Measurements from ENCODE around the gene LAMC2.
A peak's percentile ranks its signal among the peaks of the same experiment; 100 is the strongest.

Gene LAMC2

DNA sequence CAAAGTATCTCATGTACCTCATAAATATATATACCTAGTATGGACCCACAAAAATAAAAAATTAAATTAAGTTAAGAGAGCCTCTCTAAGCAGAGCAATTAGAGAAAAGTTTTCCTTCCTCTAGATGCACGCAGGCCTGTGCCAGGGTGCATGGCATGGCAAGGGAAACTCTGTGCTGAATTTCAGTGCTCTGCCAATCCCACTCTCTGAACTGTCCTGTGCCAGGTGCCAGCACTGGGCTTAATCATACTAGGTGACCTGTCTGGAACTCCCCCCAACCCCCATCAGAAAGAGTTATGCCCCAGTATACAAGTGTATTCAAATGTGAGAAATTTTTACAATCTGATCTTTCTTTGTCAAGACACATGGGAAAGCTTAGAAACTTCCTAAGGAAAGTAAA, 10.4 kb upstream of the LAMC2 start:
- no peak for DNase-seq

DNA sequence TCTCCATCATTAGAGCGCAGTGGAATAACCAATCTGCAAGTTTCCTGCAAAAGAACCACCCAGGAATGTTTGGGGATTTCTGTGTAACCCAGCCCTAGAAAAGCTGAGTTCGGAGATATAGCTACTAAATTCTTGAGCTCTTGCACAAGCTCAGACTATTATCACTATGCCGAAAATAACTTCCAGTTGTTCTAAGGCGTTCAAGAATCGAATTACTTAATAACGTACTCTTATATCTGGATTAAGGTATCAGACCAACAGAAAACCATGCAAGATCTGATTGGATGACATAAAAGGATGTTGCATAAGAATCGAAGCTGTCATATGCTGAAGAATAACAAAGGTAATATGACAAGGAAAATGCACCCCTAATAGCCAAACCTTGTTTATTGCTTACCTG, 7.5 kb upstream of the LAMC2 start:
- DNase-seq = no peak

DNA sequence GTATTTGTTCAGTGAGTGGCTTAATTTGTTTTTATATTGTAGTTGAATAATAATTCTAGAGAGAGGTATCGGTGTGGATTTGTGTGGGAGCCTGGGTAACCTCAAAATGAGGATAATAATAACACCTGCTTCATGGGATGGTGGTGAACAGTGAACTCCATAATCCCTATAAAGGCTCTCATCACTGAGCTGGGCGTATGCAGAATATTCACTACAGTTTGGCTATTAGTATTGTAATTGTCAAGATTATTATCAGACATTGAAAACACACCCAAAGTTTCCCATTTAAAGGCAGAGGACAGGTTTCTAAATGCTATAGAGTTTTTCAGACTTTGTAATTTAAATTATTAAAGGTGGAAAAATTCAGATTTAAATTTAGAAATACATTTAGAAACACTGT, 7.0 kb upstream of the LAMC2 start:
- DNase-seq = no peak

DNA sequence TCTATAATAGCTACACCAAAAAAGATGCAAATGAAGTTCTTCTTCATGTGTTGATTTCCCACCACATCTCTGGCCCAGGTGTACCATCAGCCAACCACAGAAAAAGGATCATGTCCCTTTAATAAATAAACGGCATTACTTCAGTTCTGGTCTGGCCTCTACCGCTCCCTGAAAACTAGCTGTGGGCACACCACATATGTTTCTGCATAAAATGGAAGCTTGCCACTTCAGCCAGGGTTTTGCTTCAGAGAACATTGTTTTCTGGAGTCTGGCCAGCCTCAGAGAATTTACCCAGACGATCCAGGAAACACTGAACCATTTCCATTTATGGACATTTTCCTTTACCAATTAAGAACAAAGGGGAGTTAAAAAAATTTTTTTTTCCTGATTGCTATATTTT, 5.8 kb upstream of the LAMC2 start:
- no peak for DNase-seq

DNA sequence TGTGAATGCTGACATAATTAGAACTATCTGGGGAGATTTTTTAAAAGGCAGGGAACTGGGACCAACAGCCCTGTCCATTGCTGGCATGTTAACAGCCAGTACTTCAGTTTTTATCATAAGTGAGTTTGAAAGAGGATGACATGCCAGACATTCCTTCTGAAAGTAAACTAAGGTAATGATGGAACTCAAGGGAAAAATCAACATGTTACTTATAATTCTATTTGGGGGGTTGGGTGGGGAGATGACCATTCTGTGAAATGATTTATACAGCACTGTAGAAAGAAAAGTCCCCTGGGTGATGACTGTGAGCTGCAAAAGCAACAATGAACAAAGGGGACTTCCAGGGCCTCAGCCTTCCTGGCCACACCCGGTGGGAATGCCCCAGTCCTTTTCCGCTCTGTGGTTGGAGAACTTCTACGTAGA, 5.4 kb upstream of the LAMC2 start:
- DNase-seq = peak; percentile 8

DNA sequence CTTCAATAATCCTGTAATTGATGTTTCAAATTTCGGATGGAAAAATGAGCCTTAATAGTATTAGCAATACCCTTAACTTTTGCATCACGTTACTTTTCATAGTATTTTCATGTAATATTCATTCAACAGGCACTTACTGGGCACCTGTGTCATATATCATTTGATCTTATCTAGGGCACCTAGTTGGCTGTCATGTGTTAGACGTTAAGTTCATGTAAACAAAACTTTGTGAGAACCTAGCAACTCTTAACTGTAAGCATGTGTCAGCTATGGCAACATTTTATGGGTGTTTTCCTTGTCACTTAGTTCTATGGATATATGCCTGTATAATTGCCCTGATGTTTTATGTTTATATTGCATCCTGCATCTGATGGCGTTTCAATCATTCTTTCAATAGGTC, 777 bp downstream of the LAMC2 start:
- DNase-seq = no peak

DNA sequence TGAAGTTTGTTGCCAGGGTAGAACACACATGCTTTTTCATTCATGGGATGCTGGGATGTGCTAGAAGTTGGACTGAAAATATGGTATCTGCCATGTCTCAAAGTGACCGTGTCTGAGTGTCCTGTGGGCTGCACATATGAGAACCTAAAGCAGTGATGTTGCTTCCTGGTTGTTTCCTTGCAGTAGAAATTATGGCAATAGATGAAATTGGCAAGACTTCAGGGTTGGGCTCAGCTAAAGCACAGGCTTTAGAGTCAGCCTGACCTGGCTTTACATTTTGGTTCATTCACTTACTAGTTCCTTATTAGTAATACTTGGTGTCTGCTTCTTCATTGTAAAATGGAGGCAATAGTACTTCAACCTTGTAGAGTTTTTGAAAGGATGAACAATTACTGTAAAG, 2.2 kb downstream of the LAMC2 start:
- DNase-seq = no peak

DNA sequence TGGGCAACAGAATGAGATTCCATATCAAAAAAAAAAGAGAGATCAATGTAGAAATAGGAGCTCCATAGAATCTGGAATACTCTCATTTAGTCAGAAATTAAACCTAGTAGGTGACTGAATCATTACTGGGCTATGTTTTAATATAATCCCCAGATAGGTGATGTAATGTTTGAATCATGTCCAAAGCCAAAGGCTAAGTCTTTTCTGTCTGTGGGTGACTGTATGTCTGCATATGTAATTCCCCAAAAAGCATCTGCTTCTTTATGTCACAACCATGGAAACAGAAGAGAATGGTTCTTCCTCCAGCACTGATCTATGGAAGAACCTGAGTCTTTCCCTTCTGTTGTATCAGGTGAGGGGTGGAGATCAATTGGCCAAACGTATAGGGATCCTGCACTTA, 5.8 kb downstream of the LAMC2 start:
- no peak for DNase-seq

DNA sequence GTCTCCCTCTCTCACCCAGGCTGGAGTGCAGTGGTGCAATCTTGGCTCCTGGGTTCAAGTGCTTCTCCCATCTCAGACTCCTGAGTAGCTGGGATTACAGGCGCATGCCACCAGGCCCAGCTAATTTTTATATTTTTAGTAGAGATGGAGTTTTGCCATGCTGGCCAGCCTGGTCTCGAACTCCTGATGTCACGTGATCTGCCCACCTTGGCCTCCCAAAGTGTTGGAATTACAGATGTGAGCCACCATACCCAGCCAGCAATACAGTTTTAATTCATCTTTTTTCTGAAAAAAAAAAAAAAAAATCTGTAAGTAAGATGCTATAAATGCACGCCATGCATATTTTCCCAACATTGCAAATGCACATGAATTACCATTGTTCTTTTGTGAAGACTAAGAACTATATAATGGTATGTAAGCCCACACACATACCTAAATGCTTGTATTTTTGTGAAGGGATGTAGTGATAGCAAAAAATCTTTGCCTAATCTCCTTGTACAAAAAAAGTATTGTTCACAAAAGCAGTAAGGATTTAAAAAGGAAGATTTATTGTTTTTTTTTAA, 8.0 kb downstream of the LAMC2 start:
- DNase-seq = no peak

DNA sequence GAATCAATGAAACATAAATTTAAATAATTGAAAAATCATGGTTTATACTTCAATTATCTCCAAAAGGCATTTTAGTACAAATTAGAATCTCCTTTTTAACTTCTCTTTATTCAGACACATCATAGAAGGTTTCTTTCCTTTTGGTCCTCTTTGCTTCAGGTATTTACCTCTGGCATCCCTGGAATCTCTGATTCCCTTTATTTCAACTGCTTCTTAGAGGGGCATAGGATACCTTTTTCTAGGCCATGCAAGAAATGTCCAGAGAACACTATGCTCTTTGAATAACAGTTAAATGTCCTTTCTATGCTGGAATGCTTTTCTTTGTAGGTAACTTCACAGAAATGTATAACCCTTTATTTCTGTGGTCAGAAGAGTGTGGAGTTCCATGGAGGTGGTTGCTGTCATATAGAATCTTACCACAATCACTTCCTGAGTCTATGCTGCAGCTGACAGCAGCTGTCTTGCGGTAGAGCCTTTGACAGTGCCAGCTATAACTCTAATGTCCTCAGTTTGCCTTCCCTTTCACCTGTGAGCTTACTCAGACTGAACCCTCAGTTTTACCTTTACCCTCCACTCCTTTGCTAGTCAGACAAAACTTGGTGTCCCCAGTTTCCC, 8.6 kb downstream of the LAMC2 start:
- peak; percentile 24 for DNase-seq

DNA sequence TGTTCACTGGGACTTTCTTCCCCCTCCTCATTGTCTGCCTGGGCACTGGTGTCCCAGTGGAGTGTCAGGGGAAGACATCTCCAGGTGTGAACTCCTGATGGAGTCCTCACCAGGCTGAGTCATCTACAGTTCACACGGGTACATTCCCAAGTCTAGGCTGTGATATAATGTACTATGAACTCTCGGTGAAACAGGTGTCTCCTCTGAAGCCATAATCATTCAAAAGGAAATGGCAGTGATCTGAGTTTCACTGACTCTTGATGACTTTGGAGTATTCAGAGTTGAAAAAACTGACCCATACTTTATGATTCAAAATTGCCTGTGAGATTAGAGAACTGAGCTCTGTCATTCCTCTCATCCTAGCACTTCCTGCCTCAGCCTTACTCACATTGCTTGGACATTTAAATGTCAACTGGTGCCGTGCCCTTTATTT, 9.1 kb downstream of the LAMC2 start:
- no peak for DNase-seq

DNA sequence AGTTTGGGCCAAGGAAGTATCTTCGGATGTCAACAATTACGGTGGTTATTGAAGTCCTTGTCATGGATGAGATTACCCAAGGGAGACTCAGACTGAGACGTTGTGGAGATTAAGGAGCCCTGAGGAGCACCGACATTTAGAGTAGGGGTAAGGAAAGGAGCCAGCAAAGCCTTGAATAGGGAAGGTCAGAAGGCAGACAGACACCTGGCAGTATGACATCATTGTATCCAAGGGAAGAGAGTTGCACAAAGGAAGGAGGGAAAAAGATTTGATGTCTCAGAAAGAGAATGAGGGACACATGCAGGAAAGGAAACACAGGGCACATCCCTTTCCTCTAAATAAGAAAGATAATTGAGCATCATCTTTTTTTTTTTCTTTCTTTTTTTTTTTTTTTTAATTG, 11.7 kb downstream of the LAMC2 start:
- DNase-seq = no peak

DNA sequence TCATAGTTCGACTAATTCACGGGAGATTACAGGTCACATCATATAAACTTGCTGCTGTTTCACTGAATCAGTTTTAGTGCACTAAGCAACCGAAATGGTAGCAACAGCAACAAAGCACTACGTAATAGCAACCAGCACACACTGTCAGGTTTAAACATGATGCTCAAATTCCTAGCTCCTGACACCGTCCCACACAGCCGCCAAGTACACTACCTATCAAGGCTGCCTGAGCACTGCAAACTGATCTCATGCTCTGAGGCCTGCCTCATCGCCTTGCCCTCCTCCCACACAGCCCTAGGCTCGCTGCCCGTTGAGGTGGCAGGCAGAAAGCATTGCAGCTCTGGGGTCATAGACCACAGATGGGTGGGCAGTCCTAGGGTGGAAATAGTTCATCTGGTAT, 12.4 kb downstream of the LAMC2 start:
- DNase-seq = no peak

DNA sequence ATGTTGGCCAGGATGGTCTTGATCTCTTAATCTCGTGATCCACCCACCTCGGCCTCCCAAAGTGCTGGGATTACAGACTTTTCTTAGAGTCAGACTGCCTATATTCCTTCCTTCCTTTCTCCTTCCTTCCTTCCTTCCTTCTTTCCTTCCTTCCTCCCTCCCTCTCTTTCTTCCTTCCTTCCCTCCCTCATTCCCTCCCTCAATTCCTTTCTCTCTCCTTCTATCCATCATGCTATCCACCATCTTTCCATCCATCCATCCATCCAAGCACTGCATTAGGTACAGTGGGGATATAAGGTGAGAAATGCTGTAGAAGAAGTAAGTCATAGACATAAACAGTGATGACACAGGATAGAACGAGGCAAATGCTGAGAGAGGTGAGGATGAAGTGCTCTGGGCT, 13.2 kb downstream of the LAMC2 start:
- DNase-seq = no peak

DNA sequence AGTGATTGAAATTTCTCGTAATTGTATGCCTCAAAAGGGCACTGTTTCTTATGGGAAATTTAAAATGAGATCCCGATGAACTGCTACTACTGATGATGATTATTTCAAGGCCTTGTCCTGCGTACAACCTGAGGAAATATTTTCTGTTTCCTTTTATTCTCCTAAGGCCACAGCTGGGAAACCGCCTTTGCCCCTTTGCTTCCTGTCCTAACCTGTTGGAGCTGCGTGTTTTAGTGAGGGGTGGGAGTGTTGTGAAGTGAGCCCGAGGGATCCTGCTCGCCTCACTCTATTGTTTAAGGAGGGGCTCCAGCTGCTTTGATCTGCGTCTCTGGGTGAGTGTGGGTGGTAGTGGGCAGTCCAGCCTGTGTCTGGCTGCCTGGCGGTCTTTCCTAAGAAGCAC, 14.4 kb downstream of the LAMC2 start:
- DNase-seq = no peak

DNA sequence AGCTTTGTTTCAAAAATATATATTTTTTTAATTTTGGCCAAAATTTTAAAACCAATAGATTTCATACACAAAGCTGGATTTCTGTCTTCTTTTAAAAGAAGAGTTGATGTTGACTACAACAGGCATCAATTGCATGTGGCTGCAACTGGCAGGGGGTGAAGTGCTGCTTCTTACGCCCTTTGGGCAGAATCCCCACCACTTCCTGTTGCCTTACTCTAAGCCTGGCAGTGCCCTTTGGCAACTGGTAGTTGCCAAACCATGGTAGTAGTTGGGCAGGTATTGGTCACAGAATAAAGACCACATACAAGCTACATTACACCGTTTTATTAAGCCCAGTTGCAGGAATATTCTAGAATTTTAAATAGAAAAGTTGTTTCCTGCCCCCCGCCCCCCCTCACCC, 17.0 kb downstream of the LAMC2 start:
- no peak for DNase-seq

DNA sequence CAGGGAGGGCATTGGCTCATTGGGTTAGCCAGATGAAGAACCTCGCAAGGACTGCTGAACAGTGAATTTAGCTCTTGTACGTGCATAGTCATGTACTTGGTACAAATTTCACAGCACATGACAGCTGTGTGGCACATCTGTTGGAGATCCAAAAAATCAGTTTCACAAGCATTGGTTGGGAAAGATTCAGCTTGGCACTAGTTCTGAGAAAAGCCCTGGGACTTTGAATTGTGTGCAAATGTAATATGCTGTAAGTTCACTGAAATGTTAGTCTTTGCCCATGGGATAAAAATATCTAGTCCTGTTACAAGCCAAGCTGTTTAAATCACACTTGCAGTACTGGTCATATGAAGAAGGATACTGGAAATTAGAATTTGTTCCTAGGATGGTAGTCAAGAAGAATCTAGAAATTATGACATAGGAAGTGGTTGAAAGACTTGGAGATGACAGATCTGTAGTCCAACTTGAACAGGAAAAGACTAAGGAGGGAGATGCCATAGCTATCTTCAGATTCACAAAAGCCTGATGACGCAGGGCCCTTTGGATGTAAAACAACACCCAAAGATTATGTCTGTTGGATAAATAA, 19.2 kb downstream of the LAMC2 start:
- DNase-seq = no peak

DNA sequence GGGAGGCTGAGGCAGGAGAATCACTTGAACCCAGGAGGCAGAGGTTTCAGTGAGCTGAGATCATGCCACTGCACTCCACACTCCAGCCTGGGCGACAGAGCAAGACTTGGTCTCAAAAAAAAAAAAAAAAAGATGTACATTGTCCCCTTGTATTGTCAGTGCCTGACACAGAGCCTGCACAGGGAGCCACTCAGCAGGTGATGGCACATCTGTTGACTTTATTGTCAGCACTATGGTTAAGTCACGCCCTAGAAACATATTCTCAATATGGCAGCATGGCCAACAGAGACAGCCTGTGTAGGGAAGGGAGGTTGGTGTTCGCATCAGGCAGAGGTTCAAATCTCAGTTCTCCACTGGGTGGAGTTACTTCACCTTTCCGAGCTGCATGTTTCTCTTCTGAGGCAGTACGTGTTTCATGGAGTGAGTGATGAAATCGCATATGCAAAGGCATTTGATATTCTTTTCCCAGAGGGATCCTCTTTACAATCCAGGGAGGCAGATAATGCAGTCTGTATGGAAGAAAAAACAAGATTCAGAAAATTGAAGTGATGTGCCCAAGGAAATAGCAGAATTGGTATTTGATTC, 20.6 kb downstream of the LAMC2 start:
- DNase-seq = no peak

DNA sequence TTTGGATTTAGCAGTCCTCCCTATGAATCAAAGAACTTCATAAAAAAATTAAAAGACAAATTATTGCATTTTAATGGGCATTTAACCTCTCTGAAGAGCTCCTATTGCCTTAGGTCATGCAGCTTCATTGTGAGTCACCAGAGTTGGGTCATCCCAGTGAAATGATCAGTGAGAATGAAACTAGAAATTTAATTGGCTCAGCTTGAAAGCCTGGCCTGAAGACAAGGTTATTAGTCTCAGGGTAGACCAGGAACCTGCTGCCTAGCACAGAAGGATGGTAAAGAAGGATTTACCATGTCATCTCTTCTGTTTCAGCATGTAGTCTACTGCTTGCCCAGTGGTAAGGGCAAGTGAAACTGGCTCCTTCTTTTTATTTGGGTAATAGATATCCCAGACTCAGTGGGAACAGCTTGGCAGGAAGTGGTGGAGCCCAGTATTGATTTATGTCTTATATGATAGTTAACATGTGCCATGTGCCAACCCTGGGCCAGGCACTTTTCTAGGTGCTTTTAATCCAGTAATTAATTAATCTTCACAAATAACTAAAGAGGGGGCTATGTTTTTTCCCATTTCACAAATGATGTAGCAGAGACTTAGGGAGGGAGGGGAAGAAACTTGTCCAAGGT, 23.6 kb downstream of the LAMC2 start:
- DNase-seq = no peak

DNA sequence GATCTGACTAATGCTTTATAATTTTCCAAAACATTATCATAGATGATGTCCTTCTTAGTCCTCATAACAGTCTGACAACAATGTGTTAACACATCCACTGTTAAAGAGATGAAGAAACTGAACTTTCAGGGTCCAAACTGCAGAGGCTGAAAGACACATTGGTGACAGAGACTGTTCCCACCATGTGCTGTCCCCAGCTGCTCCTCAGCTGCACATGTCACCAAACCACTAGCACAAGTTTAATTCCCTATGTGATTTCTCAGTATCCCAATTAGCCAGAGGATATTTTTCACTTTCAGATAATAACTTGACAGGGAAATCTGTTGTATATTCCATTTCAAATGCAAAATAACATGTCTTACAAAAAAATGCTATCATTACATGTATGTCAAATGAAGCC, 24.6 kb downstream of the LAMC2 start:
- no peak for DNase-seq

DNA sequence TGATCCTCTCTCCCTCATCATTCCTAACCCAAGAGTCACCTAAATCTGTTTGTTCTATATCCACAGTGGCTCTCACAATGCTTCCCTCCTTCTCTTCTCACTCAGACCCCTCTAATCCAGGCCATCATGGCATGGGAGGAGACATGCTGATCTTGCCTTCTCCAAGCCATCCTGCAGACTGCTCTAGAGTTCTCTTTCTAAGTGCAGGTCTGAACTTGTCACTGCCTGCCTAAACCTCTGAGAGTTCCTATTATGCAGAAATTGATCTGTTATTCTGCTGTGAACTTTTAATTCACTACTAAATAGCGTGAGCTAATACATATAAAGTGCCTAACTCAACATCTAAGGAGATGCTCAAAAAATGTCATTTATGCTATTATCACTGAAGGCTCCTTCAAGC, 26.8 kb downstream of the LAMC2 start:
- DNase-seq = no peak

DNA sequence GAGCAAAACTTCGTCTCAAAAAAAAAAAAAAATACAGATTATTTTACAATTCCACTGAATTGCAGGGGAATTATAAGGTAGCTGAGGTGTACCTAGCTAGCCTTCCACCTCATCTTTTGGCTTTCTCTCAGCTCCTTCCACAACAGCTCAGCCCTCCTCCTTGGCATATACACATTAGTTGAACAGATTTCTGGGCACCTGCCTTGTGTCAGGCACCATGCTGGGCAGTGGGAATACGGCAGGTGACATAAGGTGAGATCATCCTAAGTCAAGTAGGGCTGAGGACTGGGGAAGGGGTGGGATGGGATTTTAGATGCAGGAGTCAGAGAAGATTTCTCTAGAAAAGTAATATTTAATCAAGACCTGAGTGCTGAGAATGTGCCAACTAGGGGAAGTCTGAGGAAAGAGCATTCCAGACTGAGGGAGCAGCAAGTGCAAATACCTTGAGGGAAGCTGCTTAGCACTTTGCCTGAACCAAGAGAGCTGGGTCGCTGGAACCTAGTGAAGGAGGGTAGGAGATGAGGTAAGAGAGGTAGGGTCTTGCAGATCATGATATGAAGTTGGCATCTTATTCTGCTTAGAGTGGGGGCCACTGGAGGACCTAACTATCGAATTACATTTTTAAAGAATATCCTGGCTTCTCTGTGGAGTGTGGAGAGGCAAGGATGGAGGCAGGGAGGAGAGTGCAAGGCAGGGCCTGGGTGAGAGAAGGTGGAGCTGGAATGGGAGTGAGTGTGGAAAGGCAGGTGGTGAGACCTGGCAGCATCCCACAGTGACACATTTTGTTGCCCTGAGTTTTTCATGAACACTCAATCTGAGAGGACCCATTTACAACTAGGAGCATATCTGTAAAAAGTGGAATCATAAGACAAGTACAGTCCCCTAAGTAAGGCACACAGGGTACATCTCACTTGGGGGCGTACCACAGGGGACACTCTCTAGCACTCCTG, 28.2 kb downstream of the LAMC2 start:
- no peak for DNase-seq
